ENCODE data around the gene GMPS. TPM values are rescaled to one million over a fixed set of nuclear protein-coding genes. Genes with fewer than 3 reads are reported as not detected.
A peak's percentile ranks its signal among the peaks of the same experiment; 100 is the strongest.

GMPS gene
- total and polyA plus RNA-seq, 2 experiments from 2014 or later = 49.0 to 65.1 TPM

DNA sequence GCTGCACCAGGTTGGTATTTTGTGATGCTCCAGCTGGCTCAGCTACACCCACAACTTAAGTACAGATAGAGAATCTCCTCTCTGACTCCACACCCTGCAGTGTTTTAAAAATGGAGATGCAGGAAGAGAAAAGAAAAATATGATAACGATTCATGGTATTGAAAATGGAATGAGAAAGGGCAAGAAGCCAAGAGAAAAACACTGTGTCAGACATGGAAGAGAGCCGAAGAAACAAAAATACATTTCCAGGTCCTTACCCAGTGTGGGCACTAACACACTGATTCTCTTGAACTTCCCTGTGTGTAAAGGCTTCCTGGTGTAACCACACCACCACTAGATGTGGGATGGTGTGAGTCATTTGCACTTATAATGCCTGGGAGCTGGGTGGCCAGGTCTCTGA is 93.1 kb downstream of the GMPS start:
- no peak overlapping the region for H3K9ac ChIP-seq
- no peak overlapping the region for H3K4me2 ChIP-seq (ENCODE audit: unreplicated experiment)
- no peaks in the 10 kb centered on the region for H3K36me3 ChIP-seq (ENCODE audit: low read depth)
- TF ChIP-seq EZH2phosphoT487 (IDR thresholded peaks at IDR 0.05; ENCODE audit: insufficient read depth, low read depth) (no peak), EZH2 (IDR thresholded peaks at IDR 0.05; ENCODE audit: insufficient read depth, poor library complexity, severe bottlenecking) (no peak)
- H3K79me2 ChIP-seq (ENCODE audit: insufficient read depth) = no peaks in the 10 kb centered on the region
- 36 to 38% methylated on average over 2 of the region's 2 CpGs for WGBS, 2 experiments (ENCODE audit: low coverage in 1 of 2, low lambda C conversion rate in 2 of 2, missing lambda C conversion rate in 2 of 2)
- H3F3A ChIP-seq (ENCODE audit: insufficient read depth) = peaks cover 19% of the 10 kb centered on the region; the same call in 1 of the 2 replicates
- peaks cover 24% of the 10 kb centered on the region; the same call in 1 of the 2 replicates for H3K4me1 ChIP-seq (ENCODE audit: insufficient read depth)
- H3K9me2 ChIP-seq (ENCODE audit: insufficient read depth) = peaks cover 7% of the 10 kb centered on the region; the same call in 1 of the 2 replicates
- peak; percentile 49 for DNase-seq
- H3K4me3 ChIP-seq = no peak overlapping the region
- in situ Hi-C loops (cut with MboI) = no loop called here
- no peaks in the 10 kb centered on the region for H3K27me3 ChIP-seq (replicated peaks; ENCODE audit: insufficient read depth)
- H3K9me3 ChIP-seq (ENCODE audit: low read depth) = no peaks in the 10 kb centered on the region
- H2AFZ ChIP-seq = peak overlapping the region; percentile 21; the same call in 1 of the 2 replicates
- 0 out of 2 replicates have a peak overlapping the region, but pooled peaks have one; percentile 8 for H3K27ac ChIP-seq
- H4K20me1 ChIP-seq (ENCODE audit: insufficient read depth) = no peaks in the 10 kb centered on the region

DNA sequence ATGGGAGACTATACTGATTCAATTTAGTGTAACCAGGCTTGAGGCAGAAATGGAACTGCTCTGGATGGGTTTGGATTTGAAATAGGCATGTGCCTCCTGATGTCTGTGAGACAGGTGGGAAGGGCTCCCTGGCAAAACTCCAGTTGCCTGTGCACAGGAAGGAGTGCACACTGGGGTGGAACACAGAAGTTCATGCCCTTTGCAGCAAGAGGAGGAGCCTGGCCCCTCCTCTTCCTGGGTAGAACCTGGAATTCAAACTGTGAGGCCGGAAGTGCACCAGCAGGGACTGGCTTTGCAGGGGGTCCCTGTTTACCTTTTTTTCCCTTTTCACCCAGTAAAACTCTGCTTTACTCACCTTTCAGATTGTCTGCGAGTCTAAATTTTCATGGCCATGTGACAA is 99.9 kb downstream of the GMPS start:
- DNase-seq = no peak
- H4K20me1 ChIP-seq (ENCODE audit: insufficient read depth) = no peaks in the 10 kb centered on the region
- H3K27ac ChIP-seq = no peak overlapping the region
- H2AFZ ChIP-seq = no peak overlapping the region
- no peaks in the 10 kb centered on the region; the same call in 1 of the 2 replicates for H3K9me2 ChIP-seq (ENCODE audit: insufficient read depth)
- H3K4me2 ChIP-seq (ENCODE audit: unreplicated experiment) = no peak overlapping the region
- TF ChIP-seq EZH2phosphoT487 (IDR thresholded peaks at IDR 0.05; ENCODE audit: insufficient read depth, low read depth) = no peak
- no peak for TF ChIP-seq EZH2 (IDR thresholded peaks at IDR 0.05; ENCODE audit: insufficient read depth, poor library complexity, severe bottlenecking)
- 75 to 86% methylated on average over 2 of the region's 2 CpGs for WGBS, 2 experiments (ENCODE audit: low coverage in 1 of 2, low lambda C conversion rate in 2 of 2, missing lambda C conversion rate in 2 of 2)
- H3K36me3 ChIP-seq (ENCODE audit: low read depth) = no peaks in the 10 kb centered on the region
- in situ Hi-C loops (cut with MboI) = no loop called here
- H3K79me2 ChIP-seq (ENCODE audit: insufficient read depth) = no peaks in the 10 kb centered on the region
- no peaks in the 10 kb centered on the region for H3K9me3 ChIP-seq (ENCODE audit: low read depth)
- no peak overlapping the region for H3K4me3 ChIP-seq
- H3K9ac ChIP-seq = no peak overlapping the region
- no peaks in the 10 kb centered on the region for H3K27me3 ChIP-seq (replicated peaks; ENCODE audit: insufficient read depth)
- H3F3A ChIP-seq (ENCODE audit: insufficient read depth) = no peaks in the 10 kb centered on the region
- no peaks in the 10 kb centered on the region for H3K4me1 ChIP-seq (ENCODE audit: insufficient read depth)

DNA sequence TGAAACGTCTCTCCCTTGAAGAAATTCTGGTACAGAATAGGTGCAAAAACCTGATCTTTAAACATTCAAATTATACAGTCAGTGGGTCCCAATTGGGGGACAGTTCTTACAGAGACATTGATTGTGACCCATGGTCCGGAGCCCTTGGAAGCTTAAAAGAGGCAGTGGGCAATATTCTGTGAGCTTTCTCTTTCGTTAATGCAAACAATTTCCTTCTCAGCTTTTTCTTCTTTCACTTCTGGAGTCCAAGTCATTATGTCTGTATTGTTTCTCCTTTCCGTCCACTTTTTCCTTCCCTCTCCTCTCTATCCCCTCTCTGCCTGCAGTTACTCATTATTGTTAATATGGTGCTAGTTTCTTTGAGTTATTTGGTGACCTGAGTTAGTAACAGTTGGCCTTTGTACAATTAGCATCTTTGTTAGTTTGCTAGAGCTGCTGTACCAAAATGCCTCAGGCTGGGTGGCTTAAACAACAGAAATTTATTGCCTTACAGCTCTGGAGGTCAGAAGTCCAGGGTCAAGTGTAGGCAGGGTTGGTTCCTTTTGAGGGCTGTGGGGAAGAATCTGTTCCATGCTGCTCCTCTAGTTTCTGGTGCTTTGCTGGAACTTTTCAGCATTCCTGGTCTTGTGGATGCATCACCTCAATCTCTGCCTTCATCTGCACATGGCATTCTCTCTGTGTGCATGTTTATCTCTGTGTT is 102.6 kb downstream of the GMPS start:
- H2AFZ ChIP-seq = no peak overlapping the region
- no peaks in the 10 kb centered on the region for H3K27me3 ChIP-seq (replicated peaks; ENCODE audit: insufficient read depth)
- in situ Hi-C loops (cut with MboI) = no loop called here
- no peak for DNase-seq
- no peaks in the 10 kb centered on the region for H3F3A ChIP-seq (ENCODE audit: insufficient read depth)
- WGBS, 2 experiments (ENCODE audit: low coverage in 1 of 2, low lambda C conversion rate in 2 of 2, missing lambda C conversion rate in 2 of 2) = 77 to 82% methylated on average over 4 of the region's 4 CpGs
- H3K36me3 ChIP-seq (ENCODE audit: low read depth) = no peaks in the 10 kb centered on the region
- no peaks in the 10 kb centered on the region for H3K4me1 ChIP-seq (ENCODE audit: insufficient read depth)
- H3K9me2 ChIP-seq (ENCODE audit: insufficient read depth) = no peaks in the 10 kb centered on the region
- no peaks in the 10 kb centered on the region for H3K9me3 ChIP-seq (ENCODE audit: low read depth)
- H4K20me1 ChIP-seq (ENCODE audit: insufficient read depth) = no peaks in the 10 kb centered on the region
- H3K4me3 ChIP-seq = no peak overlapping the region
- H3K27ac ChIP-seq = no peak overlapping the region
- no peak overlapping the region for H3K9ac ChIP-seq
- H3K4me2 ChIP-seq (ENCODE audit: unreplicated experiment) = no peak overlapping the region
- TF ChIP-seq EZH2 (IDR thresholded peaks at IDR 0.05; ENCODE audit: insufficient read depth, poor library complexity, severe bottlenecking) (no peak), EZH2phosphoT487 (IDR thresholded peaks at IDR 0.05; ENCODE audit: insufficient read depth, low read depth) (no peak)
- H3K79me2 ChIP-seq (ENCODE audit: insufficient read depth) = no peaks in the 10 kb centered on the region

- no peaks in the 10 kb centered on the region for H3K79me2 ChIP-seq (ENCODE audit: insufficient read depth)
- H4K20me1 ChIP-seq (ENCODE audit: insufficient read depth) = no peaks in the 10 kb centered on the region
- in situ Hi-C loops (cut with MboI) = no loop called here
- H3K4me3 ChIP-seq = no peak overlapping the region
- no peak overlapping the region for H3K27ac ChIP-seq
- 54 to 55% methylated on average over 3 of the region's 3 CpGs for WGBS, 2 experiments (ENCODE audit: low coverage in 1 of 2, low lambda C conversion rate in 2 of 2, missing lambda C conversion rate in 2 of 2)
- H3K9me3 ChIP-seq (ENCODE audit: low read depth) = no peaks in the 10 kb centered on the region
- H3K9me2 ChIP-seq (ENCODE audit: insufficient read depth) = no peaks in the 10 kb centered on the region
- peak; percentile 13 for DNase-seq
- H3K27me3 ChIP-seq (replicated peaks; ENCODE audit: insufficient read depth) = no peaks in the 10 kb centered on the region
- H3K36me3 ChIP-seq (ENCODE audit: low read depth) = no peaks in the 10 kb centered on the region
- no peak overlapping the region for H2AFZ ChIP-seq
- TF ChIP-seq EZH2 (IDR thresholded peaks at IDR 0.05; ENCODE audit: insufficient read depth, poor library complexity, severe bottlenecking) (no peak), EZH2phosphoT487 (IDR thresholded peaks at IDR 0.05; ENCODE audit: insufficient read depth, low read depth) (no peak)
- H3K9ac ChIP-seq = no peak overlapping the region
- H3K4me1 ChIP-seq (ENCODE audit: insufficient read depth) = no peaks in the 10 kb centered on the region
- H3F3A ChIP-seq (ENCODE audit: insufficient read depth) = no peaks in the 10 kb centered on the region; the same call in 1 of the 2 replicates
- H3K4me2 ChIP-seq (ENCODE audit: unreplicated experiment) = no peak overlapping the region
Observed at GRCh38 chr3:155978324-155978723, 107.9 kb downstream of the GMPS start.

All from GM23248 (cell line).